Body of pancreas (tissue), 4 donors: Measurements from ENCODE around the gene LCE1D.

Source experiments
- CTCF ChIP-seq, 7 experiments: fragments of 450-650 bp in 4 of 7; fragments of 200-600 bp in 3 of 7; sonication (generic) in 3 of 7; IDR thresholded peaks; one replicate each; pipeline ENCODE4 v1.5.1; 2016 to 2019; ENCODE audit warnings: antibody characterized with exemption in 7 of 7
- POLR2A ChIP-seq, 3 donors: fragments of 450-650 bp; IDR thresholded peaks; one replicate each; pipeline ENCODE4 v1.6.1; 2016; ENCODE audit warnings: antibody characterized with exemption in 3 of 3, mild to moderate bottlenecking in 2 of 3

- no peak for TF ChIP-seq POLR2A (IDR thresholded peaks at IDR 0.05)
- no peak for TF ChIP-seq CTCF (IDR thresholded peaks at IDR 0.05)
These were observed 42.9 kb upstream of the LCE1D start for GRCh38 chr1:152753586-152753985.
